Stimulated activated CD4-positive, alpha-beta T cell treated with anti-CD3 and anti-CD28 coated beads, Interleukin-2, amount 100 ng/mL, for 24 hours (primary cell): ENCODE results near the gene OR8B3.
A peak's percentile ranks its signal among the peaks of the same experiment; 100 is the strongest.
"Not testable (repeated sequence)": the region's sequence is repeated elsewhere in the genome, so short reads cannot be mapped to it uniquely, and the experiment has no call there.

ENCODE experiments used
- DNase-seq, 2 donors: peaks; one replicate each; pipeline ENCODE4 v3.0.0-alpha.2; 2020

OR8B3 gene

GRCh38 chr11:124398924-124399323, at the start of gene OR8B3:
Gene OR8B3 (minus strand): TSS chr11:124399024. CDS start chr11:124397351, 1,673 bp downstream.
- DNase-seq = no peak

GRCh38 chr11:124446916-124447315, 48.1 kb upstream of the OR8B3 start:
- no peak for DNase-seq

GRCh38 chr11:124445646-124446150, 46.9 kb upstream of the OR8B3 start, which contains the start of gene OR8B8:
Gene OR8B8 (minus strand): TSS chr11:124445696. CDS start chr11:124441085, 4,611 bp downstream.
- DNase-seq = no peak

GRCh38 chr11:124442847-124443246, 44.0 kb upstream of the OR8B3 start:
- DNase-seq = no peak

- no peak for DNase-seq
These were observed 43.6 kb upstream of the OR8B3 start for GRCh38 chr11:124442442-124442841.

- no peak for DNase-seq
These were observed 42.7 kb upstream of the OR8B3 start for GRCh38 chr11:124441519-124441918.

- no peak for DNase-seq
These were observed 42.3 kb upstream of the OR8B3 start for GRCh38 chr11:124441081-124441480.

GRCh38 chr11:124440608-124441007, 41.8 kb upstream of the OR8B3 start:
- no peak for DNase-seq

GRCh38 chr11:124434699-124435098, 35.9 kb upstream of the OR8B3 start:
- no peak for DNase-seq

GRCh38 chr11:124429599-124429998, 30.8 kb upstream of the OR8B3 start:
- no peak for DNase-seq

GRCh38 chr11:124424384-124424921, 25.6 kb upstream of the OR8B3 start, which contains the start of gene OR8B4:
Gene OR8B4 (minus strand): TSS chr11:124424871. CDS start chr11:124424871, 0 bp downstream.
- no peak for DNase-seq

- DNase-seq = no peak
These were observed 22.2 kb upstream of the OR8B3 start for GRCh38 chr11:124421043-124421442.

GRCh38 chr11:124415356-124415923, 16.6 kb upstream of the OR8B3 start:
- DNase-seq = no peak

GRCh38 chr11:124409906-124410305, 11.1 kb upstream of the OR8B3 start:
- no peak for DNase-seq

- no peak for DNase-seq
These were observed 6.8 kb upstream of the OR8B3 start for GRCh38 chr11:124405581-124405980.

- not testable (repeated sequence) for DNase-seq
These were observed 4.4 kb upstream of the OR8B3 start for GRCh38 chr11:124403186-124403585.

- peak; percentile 53 to 59 for DNase-seq
These were observed 3.6 kb upstream of the OR8B3 start for GRCh38 chr11:124402326-124402922.

GRCh38 chr11:124396847-124397246, 2.0 kb downstream of the OR8B3 start:
- DNase-seq = not testable (repeated sequence)

- DNase-seq = no peak
These were observed 4.4 kb downstream of the OR8B3 start for GRCh38 chr11:124394408-124394807.

- DNase-seq = no peak
These were observed 14.4 kb downstream of the OR8B3 start, which contains the start of gene OR8B2 for GRCh38 chr11:124384399-124384798. Gene OR8B2 (minus strand): TSS chr11:124384499. CDS start chr11:124383343, 1,156 bp downstream.

GRCh38 chr11:124382857-124383256, 16.0 kb downstream of the OR8B3 start:
- not testable (repeated sequence) for DNase-seq

- DNase-seq = no peak
These were observed 18.2 kb downstream of the OR8B3 start for GRCh38 chr11:124380585-124380984.

- no peak for DNase-seq
These were observed 22.5 kb downstream of the OR8B3 start for GRCh38 chr11:124376280-124376679.

- no peak for DNase-seq
These were observed 39.3 kb downstream of the OR8B3 start for GRCh38 chr11:124359566-124359965.
